ENCODE results near the gene ABCD2.
"Not testable (repeated sequence)": the region's sequence is repeated elsewhere in the genome, so short reads cannot be mapped to it uniquely, and the experiment has no call there.

ABCD2 gene

GRCh38 chr12:39610436-39611025, 9.1 kb downstream of the ABCD2 start:
- DNase-seq, result no peak

- DNase-seq, result no peak
These were observed 12.7 kb downstream of the ABCD2 start for GRCh38 chr12:39606712-39607423.

- no peak for DNase-seq
These were observed 13.6 kb downstream of the ABCD2 start for GRCh38 chr12:39605996-39606395.

GRCh38 chr12:39605501-39605900, 14.1 kb downstream of the ABCD2 start:
- DNase-seq, result no peak

- DNase-seq, result no peak
These were observed 16.5 kb downstream of the ABCD2 start for GRCh38 chr12:39603065-39603464.

- DNase-seq, result not testable (repeated sequence)
These were observed 17.7 kb downstream of the ABCD2 start for GRCh38 chr12:39601951-39602350.

GRCh38 chr12:39595928-39596327, 23.7 kb downstream of the ABCD2 start:
- DNase-seq, result no peak

- no peak for DNase-seq
These were observed 27.3 kb downstream of the ABCD2 start for GRCh38 chr12:39592295-39592694.

- DNase-seq, result no peak
These were observed 31.3 kb downstream of the ABCD2 start for GRCh38 chr12:39588348-39588747.

GRCh38 chr12:39587225-39587624, 32.4 kb downstream of the ABCD2 start:
- no peak for DNase-seq

GRCh38 chr12:39586816-39587215, 32.8 kb downstream of the ABCD2 start:
- no peak for DNase-seq

GRCh38 chr12:39581592-39581991, 38.0 kb downstream of the ABCD2 start:
- DNase-seq, result no peak

- DNase-seq, result no peak
These were observed 44.1 kb downstream of the ABCD2 start for GRCh38 chr12:39575498-39575875.

GRCh38 chr12:39574785-39575497, 44.7 kb downstream of the ABCD2 start:
- no peak for DNase-seq

GRCh38 chr12:39574378-39574777, 45.2 kb downstream of the ABCD2 start:
- no peak for DNase-seq

- DNase-seq, result no peak
These were observed 45.6 kb downstream of the ABCD2 start for GRCh38 chr12:39573971-39574370.

- DNase-seq, result no peak
These were observed 47.1 kb downstream of the ABCD2 start for GRCh38 chr12:39572551-39572950.

- no peak for DNase-seq
These were observed 48.3 kb downstream of the ABCD2 start for GRCh38 chr12:39571351-39571750.

- no peak for DNase-seq
These were observed 66.1 kb downstream of the ABCD2 start for GRCh38 chr12:39553476-39553875.

GRCh38 chr12:39544211-39544610, 75.4 kb downstream of the ABCD2 start:
- DNase-seq, result not testable (repeated sequence)

- no peak for DNase-seq
These were observed 78.1 kb downstream of the ABCD2 start for GRCh38 chr12:39541471-39541870.

- no peak for DNase-seq
These were observed 80.9 kb downstream of the ABCD2 start for GRCh38 chr12:39538679-39539104.

GRCh38 chr12:39533951-39534350, 85.7 kb downstream of the ABCD2 start:
- no peak for DNase-seq

- no peak for DNase-seq
These were observed 87.2 kb downstream of the ABCD2 start for GRCh38 chr12:39532448-39532847.
